HG03432 (cell line): ENCODE data around the gene OR4N2.
"Not testable (repeated sequence)": the region's sequence is repeated elsewhere in the genome, so short reads cannot be mapped to it uniquely, and the experiment has no call there.

ENCODE experiments used
- ATAC-seq: cut with Tn5 transposase; IDR thresholded peaks from one replicate; pipeline ENCODE4 v1.9.1; 2021; ENCODE audit warnings: mild to moderate bottlenecking, moderate library complexity; ENCODE audit not compliant: unreplicated experiment

OR4N2 gene

GRCh38 chr14:19828314-19828713 lies 24.7 kb downstream of the OR4N2 start:
- no peak for ATAC-seq

- not testable (repeated sequence) for ATAC-seq
Observed at GRCh38 chr14:19834203-19834848, 30.8 kb downstream of the OR4N2 start.

GRCh38 chr14:19838433-19838832 lies 34.9 kb downstream of the OR4N2 start:
- ATAC-seq: no peak

- no peak for ATAC-seq
Observed at GRCh38 chr14:19851365-19851764, 47.8 kb downstream of the OR4N2 start.

- not testable (repeated sequence) for ATAC-seq
Observed at GRCh38 chr14:19866061-19866669, 62.6 kb downstream of the OR4N2 start.

- ATAC-seq: no peak
Observed at GRCh38 chr14:19873178-19873577, 69.6 kb downstream of the OR4N2 start.

GRCh38 chr14:19874842-19875241 lies 71.3 kb downstream of the OR4N2 start, which contains the start of gene OR4K2:
OR4K2 (plus strand) TSS chr14:19875142; CDS start chr14:19876268, 1,126 bp downstream.
- no peak for ATAC-seq

GRCh38 chr14:19878029-19878642 lies 74.6 kb downstream of the OR4N2 start:
- ATAC-seq: no peak
